CD8-positive, alpha-beta memory T cell (primary cell): ENCODE measurements around the gene MX1. TPM values are rescaled to one million over a fixed set of nuclear protein-coding genes. Genes with fewer than 3 reads are reported as not detected.

Experiments
- CTCF ChIA-PET: fragments of 350-600 bp; sonication (Branson Sonifier 250); formaldehyde crosslinking; loops from one replicate; lab custom pipeline; 2021; ENCODE audit warnings: antibody characterized with exemption; lab: Charles Lee
- POLR2A ChIA-PET: fragments of 350-600 bp; sonication (Branson Sonifier 250); formaldehyde crosslinking; loops from one replicate; lab custom pipeline; 2021; ENCODE audit warnings: antibody characterized with exemption; lab: Charles Lee
- DNase-seq, 5 donors: peaks; one replicate each; pipeline versions ENCODE4 v3.0.0 to v3.0.0-alpha.2; 2020 to 2022; ENCODE audit warnings: mixed read lengths in 1 of 5
- H3K27ac ChIP-seq: one replicate; pipeline ENCODE4 v1.7.0; 2013; ENCODE audit warnings: low read depth, mild to moderate bottlenecking, low read length, moderate library complexity
- H3K27me3 ChIP-seq: 2 replicates; pipeline ENCODE4 v1.7.0; 2013; ENCODE audit warnings: low read length, mild to moderate bottlenecking; ENCODE audit not compliant: insufficient read depth, poor library complexity, severe bottlenecking
- H3K36me3 ChIP-seq: 2 replicates; pipeline ENCODE4 v1.7.0; 2013; ENCODE audit warnings: mild to moderate bottlenecking, low read length, moderate library complexity; ENCODE audit not compliant: insufficient read depth
- H3K4me1 ChIP-seq: 2 replicates; pipeline ENCODE4 v1.7.0; 2013; ENCODE audit warnings: mild to moderate bottlenecking, low read length, moderate library complexity; ENCODE audit not compliant: insufficient read depth
- H3K4me3 ChIP-seq: 2 replicates; pipeline ENCODE4 v1.7.0; 2013; ENCODE audit warnings: mild to moderate bottlenecking, low read length
- H3K9me3 ChIP-seq: 2 replicates; pipeline ENCODE4 v1.7.0; 2013; ENCODE audit warnings: mild to moderate bottlenecking, low read length
- H3K27ac Mint-ChIP-seq, 8 donors: one replicate each; pipeline ENCODE4 v1.8.0; 2020 to 2021; ENCODE audit warnings: mixed read lengths in 8 of 8, mild to moderate bottlenecking in 6 of 8, inconsistent platforms in 3 of 8, moderate library complexity in 3 of 8
- H3K27me3 Mint-ChIP-seq, 2 donors: one replicate each; pipeline ENCODE4 v1.8.0; 2020 to 2021; ENCODE audit warnings: mixed read lengths in 2 of 2, mild to moderate bottlenecking in 1 of 2, moderate library complexity in 1 of 2
- H3K36me3 Mint-ChIP-seq, 3 donors: one replicate each; pipeline ENCODE4 v1.8.0; 2020 to 2021; ENCODE audit warnings: mixed read lengths in 3 of 3, inconsistent platforms in 1 of 3, mild to moderate bottlenecking in 1 of 3
- H3K4me1 Mint-ChIP-seq, 3 donors: one replicate each; pipeline ENCODE4 v1.8.0; 2020 to 2021; ENCODE audit warnings: mixed read lengths in 3 of 3, inconsistent platforms in 1 of 3, mild to moderate bottlenecking in 1 of 3
- H3K4me3 Mint-ChIP-seq, 7 donors: one replicate each; pipeline ENCODE4 v1.8.0; 2020 to 2021; ENCODE audit warnings: mixed read lengths in 7 of 7, mild to moderate bottlenecking in 6 of 7, moderate library complexity in 4 of 7, inconsistent platforms in 2 of 7
- H3K9me3 Mint-ChIP-seq, 5 donors: one replicate each; pipeline ENCODE4 v1.8.0; 2020 to 2022; ENCODE audit warnings: mixed read lengths in 5 of 5, mild to moderate bottlenecking in 3 of 5, moderate library complexity in 2 of 5, inconsistent platforms in 1 of 5
- polyA plus RNA-seq: library from polyadenylated mRNA; unstranded; fragments of 300-500 nt; fragmentation: Illumina TruSeq; gene quantifications from one replicate; pipeline ENCODE4 v1.2.3, GENCODE V29; 2021
- total RNA-seq, 2 experiments: library from RNA; stranded (reverse); gene quantifications; one replicate each; pipeline ENCODE4 v1.2.3, GENCODE V29; 2021

MX1 gene
- total and polyA plus RNA-seq, 3 experiments from 2014 or later: 10.5 to 75.9 (median 10.6) TPM

DNA sequence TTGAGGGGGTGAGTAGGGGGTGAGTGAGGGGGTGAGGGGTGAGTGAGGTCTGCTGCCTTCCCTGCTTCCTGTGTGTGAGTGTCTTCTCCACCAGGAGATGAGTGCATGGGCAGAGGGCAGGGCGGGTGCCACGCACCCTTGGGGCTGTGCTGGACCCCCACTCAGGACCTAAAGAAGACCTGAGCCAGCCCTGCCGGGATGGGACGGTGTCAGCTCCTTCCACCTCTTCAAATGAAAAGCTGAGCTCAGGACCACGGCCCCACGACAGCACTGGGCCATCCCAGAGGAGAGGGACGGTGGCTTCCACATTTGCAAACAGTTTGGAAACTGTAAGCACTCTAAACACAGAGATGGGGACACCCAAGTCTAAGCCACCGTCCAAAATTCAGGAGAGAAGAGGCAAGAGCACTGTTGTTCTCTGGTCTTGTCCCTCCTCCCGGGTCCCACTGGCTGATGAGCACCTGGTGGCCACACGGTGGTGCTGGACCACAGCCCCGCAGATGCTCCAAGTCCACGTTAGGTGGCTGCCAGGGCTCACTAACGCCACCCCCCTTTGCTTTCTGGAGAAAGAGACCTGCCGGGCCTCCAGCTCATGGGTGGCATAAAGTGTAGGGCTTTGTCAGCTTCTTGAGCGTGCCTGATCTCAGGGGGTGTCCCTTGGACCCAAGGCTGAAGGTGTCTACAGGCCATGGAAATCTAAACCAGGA, 49.8 kb downstream of the MX1 start:
- CTCF ChIA-PET: no interaction called here

DNA sequence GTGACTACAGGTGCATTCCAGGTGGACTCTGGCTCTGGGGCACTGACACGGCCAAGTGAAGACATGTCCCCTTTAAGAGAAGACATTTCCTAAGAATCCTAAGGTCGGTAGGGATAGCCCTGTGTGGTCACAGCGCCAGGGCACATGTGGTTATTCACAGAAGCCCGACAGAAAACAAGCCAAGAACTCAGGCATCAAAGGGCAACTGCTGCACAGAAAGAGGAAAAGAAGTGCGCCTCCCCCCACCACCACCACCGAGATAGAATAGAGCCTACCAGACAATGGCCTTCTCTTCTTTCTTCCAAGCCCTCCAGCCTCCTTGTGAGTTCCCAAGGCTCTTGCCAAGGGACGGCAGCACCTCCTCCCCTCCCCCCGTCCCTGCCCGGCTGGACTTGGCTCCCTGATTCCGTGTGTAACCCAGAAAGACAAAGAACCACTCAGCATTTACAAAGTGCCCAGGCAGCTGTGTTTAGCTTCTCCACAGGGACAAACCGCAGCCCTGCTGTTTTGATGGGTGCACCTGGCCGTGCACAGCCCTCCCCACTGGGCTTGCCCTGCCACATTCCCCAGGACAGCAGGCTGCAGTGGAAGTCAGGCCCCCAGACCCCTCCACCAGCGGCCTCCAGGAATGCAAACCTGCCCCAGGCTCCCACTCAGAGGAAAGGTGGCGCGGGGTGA, 51.7 kb downstream of the MX1 start:
- peaks cover 0 to 7% (median 2%) of the 10 kb centered on the region in 3 donors for H3K4me1 Mint-ChIP-seq
- Histone ChIP-seq H3K27ac (no peak overlapping the region), H3K36me3 (no peaks in the 10 kb centered on the region), H3K9me3 (no peaks in the 10 kb centered on the region), H3K4me1 (no peaks in the 10 kb centered on the region), H3K4me3 (no peak overlapping the region), H3K27me3 (no peaks in the 10 kb centered on the region)
- H3K27me3 Mint-ChIP-seq: peaks cover 2 to 7% of the 10 kb centered on the region in 2 donors
- POLR2A ChIA-PET: no interaction called here
- no peak overlapping the region for H3K4me3 Mint-ChIP-seq
- no peaks in the 10 kb centered on the region for H3K36me3 Mint-ChIP-seq
- H3K9me3 Mint-ChIP-seq: no peaks in the 10 kb centered on the region
- peak overlapping the region in 1 of 8 donors; percentile 56 for H3K27ac Mint-ChIP-seq
- CTCF ChIA-PET: no interaction called here
- DNase-seq: no peak

More for the DNA sequence above, 49.8 kb downstream of the MX1 start:
- peaks cover 0 to 7% (median 2%) of the 10 kb centered on the region in 3 donors for H3K4me1 Mint-ChIP-seq
- H3K27me3 Mint-ChIP-seq: peaks cover 4 to 6% of the 10 kb centered on the region in 2 donors
- POLR2A ChIA-PET: no interaction called here
- H3K36me3 ChIP-seq: no peaks in the 10 kb centered on the region
- no peaks in the 10 kb centered on the region for H3K9me3 Mint-ChIP-seq
- no peaks in the 10 kb centered on the region for H3K27me3 ChIP-seq
- H3K36me3 Mint-ChIP-seq: no peaks in the 10 kb centered on the region
- no peak for DNase-seq
- no peaks in the 10 kb centered on the region for H3K9me3 ChIP-seq
- no peak overlapping the region for H3K4me3 Mint-ChIP-seq
- no peaks in the 10 kb centered on the region for H3K4me1 ChIP-seq
- H3K4me3 ChIP-seq: no peak overlapping the region
- no peak overlapping the region for H3K27ac ChIP-seq
- no peak overlapping the region for H3K27ac Mint-ChIP-seq

DNA sequence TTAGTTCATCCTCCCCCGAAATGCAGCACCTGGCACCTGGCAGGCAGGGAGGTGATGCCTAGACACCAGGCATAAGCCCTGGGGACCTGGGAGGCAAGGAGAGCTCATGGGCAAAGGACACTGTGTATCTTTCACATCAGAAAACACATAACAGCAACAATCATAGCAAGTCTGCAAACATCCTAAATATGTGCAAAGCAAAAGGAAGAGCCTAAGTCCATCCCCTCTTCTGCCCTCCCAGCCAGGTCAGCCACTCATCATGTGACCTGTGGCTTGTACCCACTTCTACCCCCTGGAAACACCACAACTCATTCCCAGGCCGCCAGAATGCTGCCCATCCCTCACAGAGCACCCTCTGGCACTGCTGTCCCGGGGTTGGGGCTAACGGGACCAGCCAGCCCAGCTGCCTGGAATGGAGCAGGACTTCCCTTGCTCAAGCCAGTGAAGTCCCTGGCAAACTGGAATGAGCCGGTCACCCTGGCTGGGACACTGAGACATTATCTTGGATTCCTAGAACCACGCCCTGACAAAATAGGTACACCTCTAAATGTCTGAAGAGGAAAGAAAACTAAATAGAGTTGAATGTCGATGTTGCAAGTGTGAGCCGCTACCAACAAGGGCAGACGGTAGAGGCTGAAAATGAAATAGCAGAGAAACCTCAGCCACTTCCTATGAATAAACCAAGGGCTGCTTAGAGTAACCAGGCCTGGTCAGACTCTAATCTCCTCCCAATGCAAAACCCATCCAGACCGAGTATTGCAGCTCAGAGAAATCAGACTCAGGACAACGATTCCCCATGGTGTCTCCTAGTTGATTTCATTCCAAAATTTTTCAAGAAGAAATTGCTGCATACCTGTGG, 52.5 kb downstream of the MX1 start:
- H3K4me1 ChIP-seq: no peaks in the 10 kb centered on the region
- H3K27me3 ChIP-seq: no peaks in the 10 kb centered on the region
- Mint-ChIP-seq H3K36me3 (no peaks in the 10 kb centered on the region), H3K27ac (no peak overlapping the region), H3K27me3 (peaks cover 2 to 7% of the 10 kb centered on the region in 2 donors), H3K9me3 (no peaks in the 10 kb centered on the region), H3K4me3 (no peak overlapping the region), H3K4me1 (peaks cover 0 to 7% (median 2%) of the 10 kb centered on the region in 3 donors)
- DNase-seq: no peak
- no peak overlapping the region for H3K4me3 ChIP-seq
- no peak overlapping the region for H3K27ac ChIP-seq
- no peaks in the 10 kb centered on the region for H3K9me3 ChIP-seq
- ChIA-PET CTCF (no interaction called here), POLR2A (no interaction called here)
- H3K36me3 ChIP-seq: no peaks in the 10 kb centered on the region

DNA sequence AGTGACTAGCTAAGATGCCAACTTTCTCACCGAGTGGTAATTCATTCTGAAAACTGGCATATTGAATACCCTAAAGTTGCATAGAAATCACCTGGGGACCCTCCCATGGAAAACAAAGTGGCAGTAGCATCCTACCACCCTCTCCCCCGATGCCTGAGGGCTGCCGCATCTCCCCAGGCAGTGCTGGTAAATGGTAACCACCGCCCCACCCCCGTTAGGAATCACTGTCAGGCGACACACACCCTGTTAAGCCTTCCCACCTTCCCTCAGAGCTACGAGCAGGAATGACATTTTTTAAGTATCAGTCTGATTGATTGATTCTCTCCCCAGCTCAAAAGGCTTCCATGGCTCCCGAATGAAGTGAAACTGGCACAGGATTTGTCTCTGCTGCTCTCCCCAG, 53.6 kb downstream of the MX1 start:
- no peak overlapping the region for H3K4me3 ChIP-seq
- H3K27ac ChIP-seq: no peak overlapping the region
- H3K9me3 ChIP-seq: no peaks in the 10 kb centered on the region
- no peaks in the 10 kb centered on the region for H3K4me1 ChIP-seq
- CTCF ChIA-PET: no interaction called here
- no peaks in the 10 kb centered on the region for H3K27me3 ChIP-seq
- no peaks in the 10 kb centered on the region for H3K36me3 Mint-ChIP-seq
- H3K4me1 Mint-ChIP-seq: peaks cover 0 to 7% (median 2%) of the 10 kb centered on the region in 3 donors
- peaks cover 5 to 7% of the 10 kb centered on the region in 2 donors for H3K27me3 Mint-ChIP-seq
- H3K36me3 ChIP-seq: no peaks in the 10 kb centered on the region
- POLR2A ChIA-PET: no interaction called here
- no peak overlapping the region for H3K4me3 Mint-ChIP-seq
- H3K27ac Mint-ChIP-seq: no peak overlapping the region
- no peaks in the 10 kb centered on the region for H3K9me3 Mint-ChIP-seq
- no peak for DNase-seq

DNA sequence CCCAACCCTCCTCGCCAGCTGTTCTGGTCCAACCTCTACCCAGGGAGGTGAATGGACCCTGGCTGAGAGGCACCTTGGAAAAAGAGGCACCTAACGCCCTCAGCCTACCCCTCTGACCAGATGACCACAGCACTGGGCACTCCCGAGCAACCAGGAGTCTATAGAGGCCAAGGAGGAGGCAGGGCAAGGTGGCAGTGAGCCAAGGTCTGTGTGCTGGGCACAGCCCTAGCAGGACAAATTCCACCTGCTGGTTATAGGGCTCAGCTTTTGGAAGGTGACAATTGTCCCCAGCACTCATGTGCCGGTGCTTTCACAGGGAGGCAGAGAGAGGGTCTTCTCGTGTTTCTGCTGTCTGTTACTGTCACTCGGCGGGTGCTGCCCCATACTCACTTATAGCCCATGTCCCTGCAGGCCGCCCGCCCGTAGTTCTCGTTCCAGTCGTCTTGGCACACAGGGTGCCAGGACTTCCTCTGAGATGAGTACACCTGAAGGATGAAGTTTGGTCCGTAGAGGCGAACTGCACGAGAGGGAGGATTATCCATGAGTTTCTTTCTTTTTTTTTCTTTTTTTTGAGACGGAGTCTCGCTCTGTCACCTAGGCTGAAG, 54.1 kb downstream of the MX1 start:
- DNase-seq: no peak
- Histone ChIP-seq H3K27me3 (no peaks in the 10 kb centered on the region), H3K4me1 (no peaks in the 10 kb centered on the region), H3K27ac (no peak overlapping the region), H3K4me3 (no peak overlapping the region), H3K9me3 (no peaks in the 10 kb centered on the region), H3K36me3 (no peaks in the 10 kb centered on the region)
- Mint-ChIP-seq H3K36me3 (no peaks in the 10 kb centered on the region), H3K4me3 (no peak overlapping the region), H3K4me1 (peaks cover 0 to 7% (median 2%) of the 10 kb centered on the region in 3 donors), H3K9me3 (no peaks in the 10 kb centered on the region), H3K27ac (no peak overlapping the region), H3K27me3 (peaks cover 5 to 7% of the 10 kb centered on the region in 2 donors)
- ChIA-PET POLR2A (no interaction called here), CTCF (no interaction called here)

DNA sequence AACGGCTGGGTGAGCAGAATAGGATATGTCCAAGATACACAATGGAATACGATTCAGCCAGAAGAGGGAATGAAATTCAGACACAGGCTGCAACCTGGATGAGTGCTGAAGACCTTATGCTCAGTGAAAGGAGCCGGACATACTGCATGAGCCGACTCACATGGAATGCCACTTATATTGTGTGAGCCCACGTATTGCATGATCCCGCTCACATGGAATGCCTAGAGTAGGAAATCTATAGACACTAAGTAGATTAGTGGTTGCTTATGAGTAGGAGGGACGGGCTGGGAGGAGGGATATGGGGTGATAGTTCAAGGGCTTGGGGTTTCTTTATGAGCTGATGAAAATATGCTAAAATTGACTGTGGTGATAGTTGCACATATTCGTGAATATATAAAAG, 55.2 kb downstream of the MX1 start:
- Histone ChIP-seq H3K27me3 (no peaks in the 10 kb centered on the region), H3K36me3 (no peaks in the 10 kb centered on the region), H3K4me1 (no peaks in the 10 kb centered on the region), H3K27ac (no peak overlapping the region), H3K4me3 (no peak overlapping the region), H3K9me3 (no peaks in the 10 kb centered on the region)
- Mint-ChIP-seq H3K27ac (no peak overlapping the region), H3K27me3 (peaks cover 5 to 7% of the 10 kb centered on the region in 2 donors), H3K4me1 (peaks cover 0 to 7% (median 2%) of the 10 kb centered on the region in 3 donors), H3K4me3 (no peak overlapping the region), H3K9me3 (no peaks in the 10 kb centered on the region), H3K36me3 (no peaks in the 10 kb centered on the region)
- ChIA-PET CTCF (interaction anchor here (1.4 kb wide), 1 partner anchor 198 kb away, joined by 3 read pairs; no protein-coding TSS in a partner anchor), POLR2A (no interaction called here)
- DNase-seq: no peak

DNA sequence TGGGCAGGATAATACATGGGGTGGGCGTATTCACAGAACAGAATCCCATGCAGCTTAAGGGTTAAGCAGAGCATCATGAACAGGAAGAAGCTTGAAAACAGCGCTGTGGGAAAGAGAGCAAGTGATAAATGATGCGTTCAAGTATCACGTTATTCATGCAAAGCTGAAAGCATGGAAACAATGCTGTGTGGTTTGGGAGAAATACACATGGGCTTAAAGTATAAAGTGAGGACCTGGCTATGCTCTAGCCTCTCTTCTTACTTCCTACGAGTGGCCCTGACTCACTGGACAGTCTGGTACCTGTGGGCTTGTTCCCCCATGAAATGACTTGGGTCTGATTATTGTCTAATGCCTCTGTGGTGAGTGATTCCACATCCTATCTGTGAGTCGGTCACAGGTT, 56.3 kb downstream of the MX1 start:
- DNase-seq: no peak
- Mint-ChIP-seq H3K36me3 (no peaks in the 10 kb centered on the region), H3K27me3 (peaks cover 5 to 12% of the 10 kb centered on the region in 2 donors), H3K27ac (no peak overlapping the region), H3K4me1 (peaks cover 0 to 6% (median 2%) of the 10 kb centered on the region in 3 donors), H3K9me3 (no peaks in the 10 kb centered on the region), H3K4me3 (no peak overlapping the region)
- no peak overlapping the region for H3K27ac ChIP-seq
- ChIA-PET CTCF (interaction anchor here (1.4 kb wide), 1 partner anchor 199 kb away, joined by 3 read pairs; no protein-coding TSS in a partner anchor), POLR2A (no interaction called here)
- H3K9me3 ChIP-seq: no peaks in the 10 kb centered on the region
- H3K36me3 ChIP-seq: no peaks in the 10 kb centered on the region
- no peak overlapping the region for H3K4me3 ChIP-seq
- no peaks in the 10 kb centered on the region for H3K4me1 ChIP-seq
- H3K27me3 ChIP-seq: no peaks in the 10 kb centered on the region
